ENCODE data around the gene PRR30.

DNA sequence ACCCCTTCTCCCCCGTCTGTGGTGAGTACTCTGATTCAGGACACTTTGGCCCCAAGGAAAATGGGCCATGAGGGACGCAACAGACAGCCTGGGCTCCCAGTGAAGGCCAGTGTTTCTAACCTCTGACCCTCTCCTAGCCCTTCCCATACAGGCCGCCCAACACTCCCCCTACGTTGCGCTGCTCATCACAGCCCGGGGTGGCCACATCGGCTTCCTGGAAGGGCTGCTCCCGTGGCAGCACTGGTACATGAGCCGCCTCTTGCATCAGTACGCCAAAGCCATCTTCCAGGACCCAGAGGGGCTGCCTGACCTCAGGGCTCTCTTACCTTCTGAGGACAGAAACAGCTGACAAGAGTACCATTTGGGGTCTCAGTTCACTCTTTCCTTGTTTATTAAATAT is 8.8 kb downstream of the PRR30 start:
- TF ChIP-seq RFX5 (IDR thresholded peaks at IDR 0.05; ENCODE audit: low read depth, low read length) (no peak), MAZ (IDR thresholded peaks at IDR 0.05; ENCODE audit: borderline replicate concordance, low read depth, low read length) (no peak), POLR2A (IDR thresholded peaks at IDR 0.05; ENCODE audit: low read depth, low read length) (no peak), CHD1 (IDR thresholded peaks at IDR 0.05; ENCODE audit: low read depth, low read length) (no peak), RAD21 (IDR thresholded peaks at IDR 0.05; ENCODE audit: low read length) (no peak), BHLHE40 (IDR thresholded peaks at IDR 0.05; ENCODE audit: low read depth, low read length) (no peak), CEBPB (IDR thresholded peaks at IDR 0.05; ENCODE audit: low read depth, low read length) (no peak), NFE2L2 (IDR thresholded peaks at IDR 0.05; ENCODE audit: low read depth, low read length) (no peak), MAFK (IDR thresholded peaks at IDR 0.05; ENCODE audit: low read depth, low read length) (no peak), RCOR1 (IDR thresholded peaks at IDR 0.05; ENCODE audit: insufficient replicate concordance, low read length) (no peak), SMC3 (IDR thresholded peaks at IDR 0.05; ENCODE audit: low read depth, low read length) (no peak), FOS (IDR thresholded peaks at IDR 0.05; ENCODE audit: low read depth, low read length) (no peak)
- TF ChIP-seq, protein P1, sequence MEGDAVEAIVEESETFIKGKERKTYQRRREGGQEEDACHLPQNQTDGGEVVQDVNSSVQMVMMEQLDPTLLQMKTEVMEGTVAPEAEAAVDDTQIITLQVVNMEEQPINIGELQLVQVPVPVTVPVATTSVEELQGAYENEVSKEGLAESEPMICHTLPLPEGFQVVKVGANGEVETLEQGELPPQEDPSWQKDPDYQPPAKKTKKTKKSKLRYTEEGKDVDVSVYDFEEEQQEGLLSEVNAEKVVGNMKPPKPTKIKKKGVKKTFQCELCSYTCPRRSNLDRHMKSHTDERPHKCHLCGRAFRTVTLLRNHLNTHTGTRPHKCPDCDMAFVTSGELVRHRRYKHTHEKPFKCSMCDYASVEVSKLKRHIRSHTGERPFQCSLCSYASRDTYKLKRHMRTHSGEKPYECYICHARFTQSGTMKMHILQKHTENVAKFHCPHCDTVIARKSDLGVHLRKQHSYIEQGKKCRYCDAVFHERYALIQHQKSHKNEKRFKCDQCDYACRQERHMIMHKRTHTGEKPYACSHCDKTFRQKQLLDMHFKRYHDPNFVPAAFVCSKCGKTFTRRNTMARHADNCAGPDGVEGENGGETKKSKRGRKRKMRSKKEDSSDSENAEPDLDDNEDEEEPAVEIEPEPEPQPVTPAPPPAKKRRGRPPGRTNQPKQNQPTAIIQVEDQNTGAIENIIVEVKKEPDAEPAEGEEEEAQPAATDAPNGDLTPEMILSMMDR (conservative IDR thresholded peaks at IDR 0.05; ENCODE audit: low read depth, low read length): no peak
- TF ChIP-seq, protein P2, sequence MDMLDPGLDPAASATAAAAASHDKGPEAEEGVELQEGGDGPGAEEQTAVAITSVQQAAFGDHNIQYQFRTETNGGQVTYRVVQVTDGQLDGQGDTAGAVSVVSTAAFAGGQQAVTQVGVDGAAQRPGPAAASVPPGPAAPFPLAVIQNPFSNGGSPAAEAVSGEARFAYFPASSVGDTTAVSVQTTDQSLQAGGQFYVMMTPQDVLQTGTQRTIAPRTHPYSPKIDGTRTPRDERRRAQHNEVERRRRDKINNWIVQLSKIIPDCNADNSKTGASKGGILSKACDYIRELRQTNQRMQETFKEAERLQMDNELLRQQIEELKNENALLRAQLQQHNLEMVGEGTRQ (IDR thresholded peaks at IDR 0.05; ENCODE audit: low read depth, low read length): no peak

All from IMR-90 (cell line).